Endodermal cell (in vitro differentiated cells): Measurements from ENCODE around the gene MYL3. TPM values are rescaled to one million over a fixed set of nuclear protein-coding genes. Genes with fewer than 3 reads are reported as not detected.

Experiments
- DNase-seq: peaks from one replicate; pipeline ENCODE4 v3.0.0-alpha.2; 2017
- H3K27ac ChIP-seq: 2 replicates; pipeline ENCODE4 v1.5.1; 2013; ENCODE audit warnings: mild to moderate bottlenecking, low read depth, low read length, moderate library complexity
- H3K27me3 ChIP-seq: 2 replicates; pipeline ENCODE4 v1.6.1; 2013; ENCODE audit warnings: mild to moderate bottlenecking, low read length, moderate library complexity; ENCODE audit not compliant: insufficient read depth, control insufficient read depth, poor library complexity, severe bottlenecking
- H3K36me3 ChIP-seq: 2 replicates; pipeline ENCODE4 v1.7.0; 2013; ENCODE audit warnings: mild to moderate bottlenecking, low read length, moderate library complexity; ENCODE audit not compliant: control insufficient read depth, insufficient read depth
- H3K4me1 ChIP-seq: one replicate; pipeline ENCODE4 v1.7.0; 2013; ENCODE audit warnings: low read length; ENCODE audit not compliant: control insufficient read depth, insufficient read depth
- H3K4me3 ChIP-seq: 2 replicates; pipeline ENCODE4 v1.5.1; 2013; ENCODE audit warnings: mild to moderate bottlenecking, low read length, moderate library complexity
- H3K9ac ChIP-seq: 2 replicates; pipeline ENCODE4 v1.6.1; 2013; ENCODE audit warnings: mild to moderate bottlenecking, low read length, moderate library complexity; ENCODE audit not compliant: poor library complexity, severe bottlenecking; ENCODE audit errors: extremely low read depth
- H3K9me3 ChIP-seq: 2 replicates; pipeline ENCODE4 v1.6.1; 2013; ENCODE audit warnings: mild to moderate bottlenecking, low read length, moderate library complexity; ENCODE audit not compliant: control insufficient read depth
- H3K27ac Mint-ChIP-seq: 2 replicates; pipeline ENCODE4 v1.8.0; 2020; ENCODE audit warnings: mixed read lengths
- H3K27me3 Mint-ChIP-seq: 2 replicates; pipeline ENCODE4 v1.8.0; 2021; ENCODE audit warnings: mild to moderate bottlenecking, mixed read lengths; ENCODE audit not compliant: insufficient read depth
- H3K36me3 Mint-ChIP-seq: 2 replicates; pipeline ENCODE4 v1.8.0; 2020; ENCODE audit warnings: low read depth, mixed read lengths
- H3K4me1 Mint-ChIP-seq: 2 replicates; pipeline ENCODE4 v1.8.0; 2020; ENCODE audit warnings: mixed read lengths
- H3K4me3 Mint-ChIP-seq: 2 replicates; pipeline ENCODE4 v1.8.0; 2020; ENCODE audit warnings: mild to moderate bottlenecking, moderate library complexity, mixed read lengths
- H3K9me3 Mint-ChIP-seq: 2 replicates; pipeline ENCODE4 v1.8.0; 2020; ENCODE audit warnings: mild to moderate bottlenecking, mixed read lengths
- WGBS, 2 experiments: methylation state at CpG; one replicate each; pipeline versions ENCODE4 v1.1.5 to v1.1.7; 2013; ENCODE audit warnings: missing lambda C conversion rate in 2 of 2, mixed read lengths in 1 of 2; ENCODE audit not compliant: insufficient coverage in 1 of 2, insufficient read length in 1 of 2; 5-methylcytosine and 5-hydroxymethylcytosine counted together
- total RNA-seq, 2 donors: library from RNA; stranded (reverse); fragmentation: NEBNext Ultra II Directional in 1 of 2; extraction: Animal tissue kit (Norgen Biotek cat#: 25700) in 1 of 2; gene quantifications; 2 replicates in 1 of 2; 3 replicates in 1 of 2; pipeline ENCODE4 v1.2.1, GENCODE V29; 2021
- TF ChIP-seq, protein P1 (sequence below): fragments of 200-600 bp; sonication (generic); conservative IDR thresholded peaks from 2 replicates; pipeline ENCODE4 v1.5.0; 2021; ENCODE audit warnings: antibody characterized with exemption, mild to moderate bottlenecking

MYL3 gene
- total RNA-seq, 2 donors from 2014 or later = 1.6 to 2.3 TPM

GRCh38 chr3:46851364-46852333 is 11.6 kb downstream of the MYL3 start:
- Histone ChIP-seq H3K4me1 (no peaks in the 10 kb centered on the region), H3K9ac (no peak overlapping the region), H3K27ac (no peak overlapping the region), H3K36me3 (no peaks in the 10 kb centered on the region), H3K4me3 (no peak overlapping the region), H3K9me3 (no peaks in the 10 kb centered on the region), H3K27me3 (no peaks in the 10 kb centered on the region)
- WGBS, 2 experiments = 91 to 92% methylated on average over 4 to 12 of the region's 13 CpGs
- H3K36me3 Mint-ChIP-seq = no peaks in the 10 kb centered on the region
- DNase-seq = peak; percentile 20
- no peak overlapping the region for H3K4me3 Mint-ChIP-seq
- peaks cover 3% of the 10 kb centered on the region for H3K27me3 Mint-ChIP-seq
- TF ChIP-seq, protein P1, sequence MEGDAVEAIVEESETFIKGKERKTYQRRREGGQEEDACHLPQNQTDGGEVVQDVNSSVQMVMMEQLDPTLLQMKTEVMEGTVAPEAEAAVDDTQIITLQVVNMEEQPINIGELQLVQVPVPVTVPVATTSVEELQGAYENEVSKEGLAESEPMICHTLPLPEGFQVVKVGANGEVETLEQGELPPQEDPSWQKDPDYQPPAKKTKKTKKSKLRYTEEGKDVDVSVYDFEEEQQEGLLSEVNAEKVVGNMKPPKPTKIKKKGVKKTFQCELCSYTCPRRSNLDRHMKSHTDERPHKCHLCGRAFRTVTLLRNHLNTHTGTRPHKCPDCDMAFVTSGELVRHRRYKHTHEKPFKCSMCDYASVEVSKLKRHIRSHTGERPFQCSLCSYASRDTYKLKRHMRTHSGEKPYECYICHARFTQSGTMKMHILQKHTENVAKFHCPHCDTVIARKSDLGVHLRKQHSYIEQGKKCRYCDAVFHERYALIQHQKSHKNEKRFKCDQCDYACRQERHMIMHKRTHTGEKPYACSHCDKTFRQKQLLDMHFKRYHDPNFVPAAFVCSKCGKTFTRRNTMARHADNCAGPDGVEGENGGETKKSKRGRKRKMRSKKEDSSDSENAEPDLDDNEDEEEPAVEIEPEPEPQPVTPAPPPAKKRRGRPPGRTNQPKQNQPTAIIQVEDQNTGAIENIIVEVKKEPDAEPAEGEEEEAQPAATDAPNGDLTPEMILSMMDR = no peak
- peaks cover 17% of the 10 kb centered on the region for H3K4me1 Mint-ChIP-seq
- no peaks in the 10 kb centered on the region for H3K9me3 Mint-ChIP-seq
- H3K27ac Mint-ChIP-seq = no peak overlapping the region

DNA sequence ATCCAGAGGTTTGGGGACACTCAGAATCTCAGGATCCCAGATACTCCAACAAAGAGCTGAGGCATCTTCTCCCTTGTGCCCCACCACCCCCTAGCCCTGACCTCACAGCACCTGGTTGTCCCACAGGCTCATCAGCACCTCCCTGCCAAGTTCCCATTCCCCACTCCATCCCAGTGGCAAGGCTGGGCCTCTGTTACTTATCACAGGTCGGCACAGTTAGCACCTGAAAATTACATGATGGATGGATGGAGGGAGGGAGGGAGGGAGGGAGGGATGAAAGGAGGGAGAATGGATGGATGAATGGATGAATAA is 12.8 kb downstream of the MYL3 start:
- no peaks in the 10 kb centered on the region for H3K9me3 Mint-ChIP-seq
- no peaks in the 10 kb centered on the region for H3K9me3 ChIP-seq
- no peak overlapping the region for H3K9ac ChIP-seq
- DNase-seq = no peak
- no peak overlapping the region for H3K4me3 ChIP-seq
- H3K4me1 Mint-ChIP-seq = peaks cover 17% of the 10 kb centered on the region
- no peaks in the 10 kb centered on the region for H3K27me3 ChIP-seq
- TF ChIP-seq, protein P1 = no peak
- no peaks in the 10 kb centered on the region for H3K36me3 ChIP-seq
- H3K4me1 ChIP-seq = no peaks in the 10 kb centered on the region
- no peaks in the 10 kb centered on the region for H3K36me3 Mint-ChIP-seq
- H3K27ac ChIP-seq = no peak overlapping the region
- H3K27ac Mint-ChIP-seq = no peak overlapping the region
- peaks cover 3% of the 10 kb centered on the region for H3K27me3 Mint-ChIP-seq
- no peak overlapping the region for H3K4me3 Mint-ChIP-seq
- WGBS, 2 experiments = 63 to 67% methylated on average over 1 of the region's 1 CpG

GRCh38 chr3:46849686-46850467 is 13.4 kb downstream of the MYL3 start:
- peaks cover 3% of the 10 kb centered on the region for H3K27me3 Mint-ChIP-seq
- no peak overlapping the region for H3K4me3 ChIP-seq
- no peak overlapping the region for H3K27ac Mint-ChIP-seq
- H3K4me1 Mint-ChIP-seq = peaks cover 20% of the 10 kb centered on the region
- H3K36me3 Mint-ChIP-seq = no peaks in the 10 kb centered on the region
- H3K36me3 ChIP-seq = no peaks in the 10 kb centered on the region
- no peaks in the 10 kb centered on the region for H3K9me3 Mint-ChIP-seq
- no peak overlapping the region for H3K9ac ChIP-seq
- H3K9me3 ChIP-seq = no peaks in the 10 kb centered on the region
- WGBS, 2 experiments = 81 to 83% methylated on average over 4 to 7 of the region's 7 CpGs
- no peak overlapping the region for H3K27ac ChIP-seq
- no peaks in the 10 kb centered on the region for H3K4me1 ChIP-seq
- TF ChIP-seq, protein P1 = no peak
- no peak overlapping the region for H3K4me3 Mint-ChIP-seq
- peak; percentile 43 for DNase-seq
- no peaks in the 10 kb centered on the region for H3K27me3 ChIP-seq
